Smooth muscle cell (in vitro differentiated cells): Measurements from ENCODE around the gene HOXA10. TPM values are rescaled to one million over a fixed set of nuclear protein-coding genes. Genes with fewer than 3 reads are reported as not detected.

Experiments
- DNase-seq: peaks from one replicate; lab custom pipeline; 2025; ENCODE audit not compliant: unreplicated experiment; lab: John Stamatoyannopoulos, UW
- H2AFZ ChIP-seq: fragments of 200-600 bp; sonication (generic); 2 replicates; pipeline ENCODE4 v1.6.0; 2016; ENCODE audit warnings: antibody characterized with exemption, low read depth, mild to moderate bottlenecking
- H3F3A ChIP-seq: fragments of 200-600 bp; sonication (generic); 2 replicates; pipeline ENCODE4 v1.6.0; 2017; ENCODE audit warnings: antibody characterized with exemption, low read depth
- H3K27ac ChIP-seq: fragments of 200-600 bp; sonication (generic); 2 replicates; pipeline ENCODE4 v1.5.1; 2016; ENCODE audit warnings: low read depth, mild to moderate bottlenecking
- H3K27me3 ChIP-seq: fragments of 200-600 bp; sonication (generic); 2 replicates; pipeline ENCODE4 v1.6.1; 2016; ENCODE audit warnings: low read depth, mild to moderate bottlenecking
- H3K36me3 ChIP-seq: fragments of 200-600 bp; sonication (generic); 2 replicates; pipeline ENCODE4 v1.5.1; 2016; ENCODE audit warnings: low read depth
- H3K4me1 ChIP-seq: fragments of 200-600 bp; sonication (generic); 2 replicates; pipeline ENCODE4 v1.5.1; 2016; ENCODE audit warnings: low read depth
- H3K4me2 ChIP-seq: fragments of 200-600 bp; sonication (generic); 2 replicates; pipeline ENCODE4 v1.6.0; 2016; ENCODE audit warnings: mild to moderate bottlenecking
- H3K4me3 ChIP-seq: fragments of 200-600 bp; sonication (generic); 2 replicates; pipeline ENCODE4 v1.5.1; 2016; ENCODE audit warnings: mild to moderate bottlenecking
- H3K79me2 ChIP-seq: fragments of 200-600 bp; sonication (generic); 2 replicates; pipeline ENCODE4 v1.6.0; 2016; ENCODE audit warnings: low read depth, mild to moderate bottlenecking
- H3K9ac ChIP-seq: fragments of 200-600 bp; sonication (generic); 2 replicates; pipeline ENCODE4 v1.6.0; 2016; ENCODE audit warnings: low read depth
- H3K9me3 ChIP-seq: fragments of 200-600 bp; sonication (generic); replicated peaks from 2 replicates; pipeline ENCODE4 v1.5.1; 2016; ENCODE audit warnings: low read depth
- H4K20me1 ChIP-seq: fragments of 200-600 bp; sonication (generic); 2 replicates; pipeline ENCODE4 v1.6.0; 2016; ENCODE audit warnings: low read depth
- WGBS: methylation state at CpG from one replicate; pipeline ENCODE4 v1.1.7; 2016; ENCODE audit warnings: low lambda C conversion rate; 5-methylcytosine and 5-hydroxymethylcytosine counted together
- polyA plus RNA-seq: library from polyadenylated mRNA; unstranded; fragments of >200 nt; fragmentation: Nextera tagmentation; extraction: Ambion mirVana; gene quantifications from 2 replicates; pipeline ENCODE4 v1.2.1, GENCODE V29; 2016
- total RNA-seq: library from RNA; depleted of rRNA; stranded (reverse); fragments of >200 nt; gene quantifications from 2 replicates; pipeline ENCODE4 v1.2.3, GENCODE V29; 2014
- TF ChIP-seq, protein P1 (sequence below): fragments of 200-600 bp; sonication (generic); IDR thresholded peaks from 2 replicates; pipeline ENCODE4 v1.5.1; 2017; ENCODE audit warnings: borderline replicate concordance, mild to moderate bottlenecking, antibody characterized with exemption; ENCODE audit not compliant: insufficient read depth, poor library complexity, severe bottlenecking

HOXA10 gene
- total and polyA plus RNA-seq, 2 experiments from 2014 or later, result 37.6 to 53.6 TPM

DNA sequence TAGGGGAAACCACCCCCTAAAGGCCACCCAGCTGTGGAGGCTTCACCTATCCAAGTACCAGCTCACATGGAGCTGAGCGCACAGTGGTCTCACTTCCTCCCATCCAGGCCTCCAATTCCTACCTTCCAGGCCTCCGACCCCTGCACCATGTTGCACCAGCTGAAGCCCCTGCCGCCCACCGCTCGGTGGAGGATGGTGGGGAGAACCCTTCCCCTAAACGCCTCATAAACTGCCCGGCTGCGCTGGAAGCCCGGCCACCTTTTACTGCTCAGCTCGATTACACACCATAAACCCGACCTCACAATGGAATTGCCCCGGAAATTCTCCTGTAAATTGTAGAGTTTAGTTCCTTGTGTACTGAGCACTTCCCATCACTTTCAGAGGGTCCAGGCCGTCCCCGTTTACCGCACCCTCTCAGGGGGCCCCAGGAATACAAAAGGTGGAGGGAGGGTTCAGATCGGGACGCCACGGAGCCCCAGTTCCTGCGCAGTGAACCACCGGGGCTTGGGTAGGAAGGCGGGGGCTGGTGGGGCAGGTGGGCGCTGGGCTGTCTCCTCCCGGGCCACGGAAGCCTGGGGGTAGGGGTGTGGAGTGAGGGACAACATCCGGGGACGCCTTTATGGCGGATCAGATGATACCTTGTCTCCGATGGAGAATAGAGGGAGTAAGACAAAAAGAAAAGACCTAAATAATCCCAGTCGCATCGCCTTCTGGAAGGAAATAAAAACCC lies 16.3 kb downstream of the HOXA10 start:
- H3K4me2 ChIP-seq, result no peak overlapping the region
- peaks cover 11% of the 10 kb centered on the region for H3K79me2 ChIP-seq
- 46% methylated on average over 30 of the region's 30 CpGs for WGBS
- no peak for DNase-seq
- TF ChIP-seq, protein P1, sequence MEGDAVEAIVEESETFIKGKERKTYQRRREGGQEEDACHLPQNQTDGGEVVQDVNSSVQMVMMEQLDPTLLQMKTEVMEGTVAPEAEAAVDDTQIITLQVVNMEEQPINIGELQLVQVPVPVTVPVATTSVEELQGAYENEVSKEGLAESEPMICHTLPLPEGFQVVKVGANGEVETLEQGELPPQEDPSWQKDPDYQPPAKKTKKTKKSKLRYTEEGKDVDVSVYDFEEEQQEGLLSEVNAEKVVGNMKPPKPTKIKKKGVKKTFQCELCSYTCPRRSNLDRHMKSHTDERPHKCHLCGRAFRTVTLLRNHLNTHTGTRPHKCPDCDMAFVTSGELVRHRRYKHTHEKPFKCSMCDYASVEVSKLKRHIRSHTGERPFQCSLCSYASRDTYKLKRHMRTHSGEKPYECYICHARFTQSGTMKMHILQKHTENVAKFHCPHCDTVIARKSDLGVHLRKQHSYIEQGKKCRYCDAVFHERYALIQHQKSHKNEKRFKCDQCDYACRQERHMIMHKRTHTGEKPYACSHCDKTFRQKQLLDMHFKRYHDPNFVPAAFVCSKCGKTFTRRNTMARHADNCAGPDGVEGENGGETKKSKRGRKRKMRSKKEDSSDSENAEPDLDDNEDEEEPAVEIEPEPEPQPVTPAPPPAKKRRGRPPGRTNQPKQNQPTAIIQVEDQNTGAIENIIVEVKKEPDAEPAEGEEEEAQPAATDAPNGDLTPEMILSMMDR, result no peak
- H3K4me3 ChIP-seq, result no peak overlapping the region
- H3K36me3 ChIP-seq, result no peaks in the 10 kb centered on the region
- H3K27me3 ChIP-seq, result peaks cover 77% of the 10 kb centered on the region
- no peak overlapping the region for H2AFZ ChIP-seq
- no peak overlapping the region for H3K9ac ChIP-seq
- H3F3A ChIP-seq, result no peaks in the 10 kb centered on the region
- no peak overlapping the region for H3K27ac ChIP-seq
- H3K9me3 ChIP-seq, result no peaks in the 10 kb centered on the region
- no peaks in the 10 kb centered on the region for H4K20me1 ChIP-seq
- H3K4me1 ChIP-seq, result peaks cover 3% of the 10 kb centered on the region

DNA sequence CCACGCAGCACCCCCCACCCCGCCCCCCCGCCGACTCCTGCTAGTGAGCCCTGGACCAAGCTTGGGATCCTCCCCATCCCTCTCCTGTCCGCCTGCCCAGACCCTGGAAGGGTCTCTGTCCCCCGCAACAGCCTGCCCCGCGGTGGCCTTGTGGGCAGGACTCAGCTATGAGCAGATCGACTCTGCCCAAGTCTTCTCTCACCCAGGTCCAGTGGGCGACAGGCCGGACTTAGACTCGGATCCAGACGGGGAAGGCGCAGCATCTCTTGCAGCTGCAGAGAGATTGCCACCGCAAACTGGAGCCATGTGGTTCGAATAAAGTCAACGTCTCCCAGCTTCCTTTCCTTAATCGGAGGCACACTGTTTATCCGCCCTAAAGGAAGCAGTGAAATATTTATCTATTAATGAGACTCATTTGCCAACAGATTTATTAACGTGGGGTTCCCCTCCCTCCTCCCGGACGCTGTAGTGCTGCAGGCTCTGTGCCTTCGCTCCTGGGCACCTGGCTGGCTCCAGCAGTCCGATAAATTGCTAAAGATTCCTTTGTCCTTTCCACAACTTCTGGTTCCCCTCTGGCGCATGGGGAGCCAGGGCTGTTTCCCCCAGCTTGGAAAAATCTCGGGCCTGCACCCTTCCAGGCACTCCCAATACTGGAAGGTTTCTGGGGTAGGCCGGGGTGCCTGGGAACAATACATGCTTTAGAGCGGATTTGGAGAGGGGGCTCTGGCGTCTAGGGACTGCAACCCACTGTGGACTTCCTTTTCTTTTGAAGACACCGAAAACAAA lies 17.0 kb downstream of the HOXA10 start:
- peak overlapping the region; percentile 51 for H3K4me3 ChIP-seq

DNA sequence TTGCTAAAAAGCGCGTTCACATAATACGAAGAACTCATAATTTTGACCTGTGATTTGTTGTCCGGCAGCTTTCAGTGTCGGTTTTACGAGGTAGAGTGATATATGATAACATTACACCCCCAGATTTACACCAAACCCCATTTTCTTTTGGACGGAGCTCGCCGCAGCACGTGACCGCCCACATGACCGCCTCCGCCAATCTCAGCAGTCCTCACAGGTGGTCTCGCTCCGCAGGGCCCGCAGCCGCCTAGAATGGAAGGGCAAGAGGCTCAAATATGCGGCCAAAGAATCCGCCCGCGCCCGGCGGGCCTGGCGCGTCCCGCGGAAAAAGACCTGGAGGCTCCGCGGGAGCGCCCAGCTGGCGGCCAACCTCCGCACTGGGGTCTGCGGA lies 17.6 kb downstream of the HOXA10 start, which contains the start of gene HOXA7:
HOXA7 (minus strand) TSS at position 168 of the 391 bp plus-strand sequence; CDS start at position 38, 130 bp downstream.
- Histone ChIP-seq H4K20me1 (no peaks in the 10 kb centered on the region), H3K4me2 (peak within 1 kb of the TSS; percentile 91), H3K4me3 (peak within 1 kb of the TSS; percentile 51), H3K4me1 (peaks cover 3% of the 10 kb centered on the region), H3F3A (no peaks in the 10 kb centered on the region), H3K27me3 (peaks cover 91% of the 10 kb centered on the region), H3K9ac (no peak within 1 kb of the TSS), H3K36me3 (no peaks in the 10 kb centered on the region), H3K9me3 (no peaks in the 10 kb centered on the region), H3K27ac (no peak within 1 kb of the TSS), H3K79me2 (no peaks in the 10 kb centered on the region), H2AFZ (peak within 1 kb of the TSS; percentile 72)
- 11% methylated on average over 33 of the region's 33 CpGs for WGBS
- DNase-seq, result no peak
- TF ChIP-seq, protein P1, result no peak

More for the DNA sequence above, 17.0 kb downstream of the HOXA10 start:
- H4K20me1 ChIP-seq, result no peaks in the 10 kb centered on the region
- H3K4me1 ChIP-seq, result peaks cover 3% of the 10 kb centered on the region
- H3K27me3 ChIP-seq, result peaks cover 85% of the 10 kb centered on the region
- no peaks in the 10 kb centered on the region for H3F3A ChIP-seq
- H3K36me3 ChIP-seq, result no peaks in the 10 kb centered on the region
- no peak overlapping the region for H2AFZ ChIP-seq
- peak overlapping the region; percentile 91 for H3K4me2 ChIP-seq
- H3K9ac ChIP-seq, result no peak overlapping the region
- H3K79me2 ChIP-seq, result peaks cover 3% of the 10 kb centered on the region
- no peak for DNase-seq
- H3K9me3 ChIP-seq, result no peaks in the 10 kb centered on the region
- TF ChIP-seq, protein P1, result no peak
- 47% methylated on average over 27 of the region's 30 CpGs for WGBS
- H3K27ac ChIP-seq, result no peak overlapping the region
